K562 (cell line): ENCODE data around the gene KCNK4. TPM values are rescaled to one million over a fixed set of nuclear protein-coding genes. Genes with fewer than 3 reads are reported as not detected.
A peak's percentile ranks its signal among the peaks of the same experiment; 100 is the strongest.

Source experiments
- HNRNPLL ChIP-seq: fragments of 200-400 bp; formaldehyde crosslinking; IDR thresholded peaks from 2 replicates; pipeline ENCODE4 v1.6.1; 2017; ENCODE audit warnings: low read length, low read depth, mild to moderate bottlenecking; ENCODE audit not compliant: poor library complexity, severe bottlenecking
- KAT7 ChIP-seq: sonication (generic); formaldehyde crosslinking; IDR thresholded peaks from 2 replicates; pipeline ENCODE4 v1.8.0; 2022; ENCODE audit warnings: missing genetic modification reagents, mild to moderate bottlenecking, borderline replicate concordance
- KDM5B ChIP-seq: fragments of 200-600 bp; sonication (generic); IDR thresholded peaks from 2 replicates; pipeline ENCODE4 v1.6.1; 2012; ENCODE audit warnings: low read depth, mild to moderate bottlenecking, moderate library complexity, low read length, control low read depth, inconsistent platforms; ENCODE audit not compliant: insufficient replicate concordance
- KLF16 ChIP-seq: IDR thresholded peaks from 2 replicates; pipeline ENCODE4 v1.6.1; 2016; ENCODE audit warnings: antibody characterized with exemption
- NFXL1 ChIP-seq: fragments of 450-650 bp; formaldehyde crosslinking; IDR thresholded peaks from 2 replicates; pipeline ENCODE4 v1.4.0; 2021; ENCODE audit warnings: mild to moderate bottlenecking
- POLR2A ChIP-seq: fragments of 450-650 bp; conservative IDR thresholded peaks from 2 replicates; pipeline ENCODE4 v1.6.1; 2016
- POLR2G ChIP-seq: fragments of 200-400 bp; formaldehyde crosslinking; IDR thresholded peaks from 2 replicates; pipeline ENCODE4 v1.6.1; 2017; ENCODE audit warnings: low read depth, mild to moderate bottlenecking, antibody characterized with exemption, low read length, moderate library complexity
- SNIP1 ChIP-seq: fragments of 450-650 bp; IDR thresholded peaks from 2 replicates; pipeline ENCODE4 v1.7.1; 2017; ENCODE audit warnings: low read depth, mild to moderate bottlenecking
- SP1 ChIP-seq: sonication (generic); formaldehyde crosslinking; IDR thresholded peaks from 2 replicates; pipeline ENCODE4 v1.8.1; 2022; ENCODE audit warnings: mild to moderate bottlenecking, missing genetic modification reagents
- ZBTB1 ChIP-seq: sonication (generic); formaldehyde crosslinking; IDR thresholded peaks from 2 replicates; pipeline ENCODE4 v1.8.1; 2023; ENCODE audit warnings: missing genetic modification reagents, low read depth, mild to moderate bottlenecking, borderline replicate concordance
- ZNF277 ChIP-seq: fragments of 250-450 bp; sonication (Bioruptor Pico); IDR thresholded peaks from 2 replicates; pipeline ENCODE4 v1.8.0; 2022; ENCODE audit warnings: inconsistent platforms, mild to moderate bottlenecking, moderate library complexity, borderline replicate concordance
- ZNF407 ChIP-seq: fragments of 450-650 bp; IDR thresholded peaks from 2 replicates; pipeline ENCODE4 v1.6.1; 2016; ENCODE audit warnings: low read depth
- ZNF639 ChIP-seq, 2 experiments: fragments of 200-800 bp in 1 of 2; sonication (Bioruptor generic) in 1 of 2; sonication (generic) in 1 of 2; formaldehyde crosslinking in 1 of 2; IDR thresholded peaks in 1 of 2; conservative IDR thresholded peaks in 1 of 2; 2 replicates each; pipeline versions ENCODE4 v1.5.0 to v1.6.1; 2016 to 2020; ENCODE audit warnings: missing compliant biosample characterization in 1 of 2, missing genetic modification characterization in 1 of 2, missing genetic modification reagents in 1 of 2
- polyA plus RNA-seq, 8 experiments: library from polyadenylated mRNA; depleted of rRNA in 4 of 8; stranded (reverse) in 5 of 8; unstranded in 3 of 8; fragments of >200 nt; fragmentation: Nextera tagmentation in 2 of 8; fragmentation: Illumina TruSeq in 1 of 8; extraction: Ambion mirVana in 2 of 8; extraction: Trizol in 1 of 8; gene quantifications; 2 replicates each; pipeline versions ENCODE4 v1.2.1 to v1.2.3, GENCODE V29; 2011 to 2014; ENCODE audit warnings: inconsistent platforms in 1 of 8, missing spikeins in 1 of 8
- total RNA-seq, 7 experiments: library from RNA; depleted of rRNA in 6 of 7; stranded (reverse); fragments of >200 nt in 6 of 7; fragmentation: Illumina TruSeq in 2 of 7; extraction: Trizol in 2 of 7; gene quantifications; 2 replicates each; pipeline versions ENCODE4 v1.2.1 to v1.2.3, GENCODE V29; 2011 to 2021; ENCODE audit warnings: low replicate concordance in 1 of 7

Gene KCNK4
- total and polyA plus RNA-seq, 9 of the 15 experiments (the other 6 are each of a cell fraction or from before 2014, with no cell fraction given) = not detected

GRCh38 chr11:64251016-64251752 lies 39.9 kb upstream of the KCNK4 start, which contains the start of gene PLCB3 (continued):
- 0 out of 2 replicates have a peak, but pooled peaks have one; percentile 72 for TF ChIP-seq KAT7 (CRISPR knock-in tag)
- no peak for TF ChIP-seq SNIP1
- TF ChIP-seq NFXL1 = no peak
- TF ChIP-seq KLF16 = no peak
- TF ChIP-seq ZNF639 (CRISPR knock-in tag; conservative IDR thresholded peaks at IDR 0.05 in 1 of 2, IDR thresholded peaks at IDR 0.05 in 1 of 2) = peak in 1 of 2 experiments; percentile 82; a peak in 2 of 4 replicates
- TF ChIP-seq POLR2A = peak; percentile 62
- TF ChIP-seq SP1 = peak; percentile 74
- peak; percentile 76 for TF ChIP-seq KDM5B
- no peak for TF ChIP-seq HNRNPLL
- TF ChIP-seq POLR2G = peak; percentile 86
- no peak for TF ChIP-seq ZNF277
- no peak for TF ChIP-seq ZNF407
- TF ChIP-seq ZBTB1 = no peak
